ENCODE data around the gene TICAM2.

Gene TICAM2

GRCh38 chr5:115530426-115530825 lies 71.9 kb downstream of the TICAM2 start:
- no peak for DNase-seq
